ENCODE results near the gene SPATA16.

GRCh38 chr3:172846103-172846561, 294.9 kb downstream of the SPATA16 start:
- TF ChIP-seq ZNF274 (IDR thresholded peaks at IDR 0.05; ENCODE audit: low read depth, low read length) (no peak), YY1 (IDR thresholded peaks at IDR 0.05; ENCODE audit: insufficient read depth, insufficient read length) (no peak)

All from NT2/D1 (cell line).